Measurements from ENCODE around the gene EFNA5. TPM values are rescaled to one million over a fixed set of nuclear protein-coding genes. Genes with fewer than 3 reads are reported as not detected.

Gene EFNA5
- polyA plus RNA-seq, 1 donor (not counting 4 experiments of a cell fraction or from before 2014, with no cell fraction given) = 4.8 TPM

GRCh38 chr5:107607671-107608345, 62.9 kb downstream of the EFNA5 start:
- Histone ChIP-seq H2AFZ (ENCODE audit: control insufficient read depth, low read length) (no peak overlapping the region), H3K9ac (ENCODE audit: control insufficient read depth, extremely low read depth, insufficient read depth, low read length) (no peak overlapping the region), H4K20me1 (ENCODE audit: control insufficient read depth, extremely low read depth, insufficient read depth, low read length) (no peaks in the 10 kb centered on the region), H3K27me3 (ENCODE audit: control insufficient read depth, extremely low read depth, insufficient read depth, low read length) (no peaks in the 10 kb centered on the region), H3K4me1 (ENCODE audit: control insufficient read depth, extremely low read depth, insufficient read depth, low read length) (peaks cover 13% of the 10 kb centered on the region), H3K36me3 (ENCODE audit: control insufficient read depth in 2 of 2, extremely low read depth in 1 of 2, insufficient read depth in 2 of 2, low read length in 2 of 2) (no peaks in the 10 kb centered on the region), H3K27ac (ENCODE audit: control insufficient read depth, insufficient read depth, low read length) (no peak overlapping the region), H3K4me3 (ENCODE audit: control insufficient read depth in 2 of 3, extremely low read depth in 1 of 3, insufficient read depth in 2 of 3, low read depth in 1 of 3, low read length in 3 of 3) (no peak overlapping the region), H3K4me2 (ENCODE audit: control insufficient read depth, extremely low read depth, insufficient read depth, low read depth, low read length) (no peak overlapping the region), H3K9me1 (ENCODE audit: control insufficient read depth, extremely low read depth, insufficient read depth, low read length) (no peaks in the 10 kb centered on the region), H3K79me2 (ENCODE audit: control insufficient read depth, insufficient read depth, low read length) (peaks cover 46% of the 10 kb centered on the region), H3K9me3 (ENCODE audit: control insufficient read depth, low read depth, low read length) (no peaks in the 10 kb centered on the region)
- DNase-seq (ENCODE audit: low read depth, low spot score) (no peak), FAIRE-seq (peak; percentile 61)
- dilution Hi-C loops (cut with MboI; ENCODE audit: extremely low pct_ligation_motif_present, low sequenced_read_pairs) = no loop called here
- TF ChIP-seq EZH2 (IDR thresholded peaks at IDR 0.05; ENCODE audit: low read length) (no peak), CTCF (optimal IDR thresholded peaks at IDR 0.05 in 1 of 3, IDR thresholded peaks at IDR 0.05 in 1 of 3, conservative IDR thresholded peaks at IDR 0.05 in 1 of 3; ENCODE audit: extremely low read depth in 1 of 3, insufficient read depth in 2 of 3, low read length in 3 of 3) (peak in 1 of 3 experiments; percentile 14)

DNA sequence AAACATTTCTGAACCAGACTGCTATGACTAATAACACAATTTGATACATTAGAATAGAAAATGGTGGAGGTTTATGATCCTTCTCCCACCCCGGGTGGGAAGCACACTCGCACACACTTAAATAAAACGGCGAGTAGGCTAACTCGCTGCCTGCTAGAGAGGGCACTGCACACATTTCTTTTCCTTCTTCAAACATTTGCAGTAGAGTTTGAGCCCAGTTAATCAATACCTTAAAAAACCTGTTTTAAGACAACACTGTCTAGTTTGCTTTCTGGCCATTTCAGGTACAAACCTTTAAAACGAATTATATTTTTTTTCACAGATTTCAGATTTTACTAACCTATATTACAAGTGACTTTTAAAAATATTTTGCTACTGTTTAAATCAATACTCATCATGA, 63.5 kb downstream of the EFNA5 start:
- no peak overlapping the region for H3K9ac ChIP-seq (ENCODE audit: control insufficient read depth, extremely low read depth, insufficient read depth, low read length)
- H3K79me2 ChIP-seq (ENCODE audit: control insufficient read depth, insufficient read depth, low read length) = peaks cover 43% of the 10 kb centered on the region
- H2AFZ ChIP-seq (ENCODE audit: control insufficient read depth, low read length) = no peak overlapping the region
- DNase-seq (ENCODE audit: low read depth, low spot score) (no peak), FAIRE-seq (no peak)
- no peaks in the 10 kb centered on the region for H3K36me3 ChIP-seq (ENCODE audit: control insufficient read depth in 2 of 2, extremely low read depth in 1 of 2, insufficient read depth in 2 of 2, low read length in 2 of 2)
- TF ChIP-seq EZH2 (IDR thresholded peaks at IDR 0.05; ENCODE audit: low read length) (no peak), CTCF (optimal IDR thresholded peaks at IDR 0.05 in 1 of 3, IDR thresholded peaks at IDR 0.05 in 1 of 3, conservative IDR thresholded peaks at IDR 0.05 in 1 of 3; ENCODE audit: extremely low read depth in 1 of 3, insufficient read depth in 2 of 3, low read length in 3 of 3) (no peak)
- H3K27ac ChIP-seq (ENCODE audit: control insufficient read depth, insufficient read depth, low read length) = no peak overlapping the region
- H3K4me3 ChIP-seq (ENCODE audit: control insufficient read depth in 2 of 3, extremely low read depth in 1 of 3, insufficient read depth in 2 of 3, low read depth in 1 of 3, low read length in 3 of 3) = no peak overlapping the region
- no peaks in the 10 kb centered on the region for H3K9me1 ChIP-seq (ENCODE audit: control insufficient read depth, extremely low read depth, insufficient read depth, low read length)
- peaks cover 13% of the 10 kb centered on the region for H3K4me1 ChIP-seq (ENCODE audit: control insufficient read depth, extremely low read depth, insufficient read depth, low read length)
- no peak overlapping the region for H3K4me2 ChIP-seq (ENCODE audit: control insufficient read depth, extremely low read depth, insufficient read depth, low read depth, low read length)
- dilution Hi-C loops (cut with MboI; ENCODE audit: extremely low pct_ligation_motif_present, low sequenced_read_pairs) = no loop called here
- no peaks in the 10 kb centered on the region for H3K27me3 ChIP-seq (ENCODE audit: control insufficient read depth, extremely low read depth, insufficient read depth, low read length)
- no peaks in the 10 kb centered on the region for H3K9me3 ChIP-seq (ENCODE audit: control insufficient read depth, low read depth, low read length)
- H4K20me1 ChIP-seq (ENCODE audit: control insufficient read depth, extremely low read depth, insufficient read depth, low read length) = no peaks in the 10 kb centered on the region

All from keratinocyte (primary cell).